Bronchial epithelial cell (primary cell): Measurements from ENCODE around the gene OSBPL1A. TPM values are rescaled to one million over a fixed set of nuclear protein-coding genes. Genes with fewer than 3 reads are reported as not detected.

Source experiments
- DNase-seq: peaks from one replicate; pipeline ENCODE4 v3.0.0-alpha.2; 2010; ENCODE audit warnings: low read depth
- FAIRE-seq: peaks from 2 replicates; lab custom pipeline; 2011; peaks lifted over from hg19 to GRCh38; lab: Jason Lieb, UNC
- H3K27me3 ChIP-seq: 2 replicates; pipeline ENCODE4 v1.5.1; 2011; ENCODE audit warnings: low read length; ENCODE audit not compliant: control insufficient read depth, insufficient read depth
- H3K36me3 ChIP-seq: 2 replicates; pipeline ENCODE4 v1.5.1; 2011; ENCODE audit warnings: low read length; ENCODE audit not compliant: control insufficient read depth, insufficient read depth
- H3K4me3 ChIP-seq: 2 replicates; pipeline ENCODE4 v1.5.1; 2011; ENCODE audit warnings: mild to moderate bottlenecking, low read depth, low read length, control low read depth
- total RNA-seq: library from RNA; depleted of rRNA; stranded (reverse); fragments of >200 nt; gene quantifications from 2 replicates; pipeline ENCODE4 v1.2.1, GENCODE V29; 2014
- TF ChIP-seq, protein P1 (sequence below): IDR thresholded peaks from 2 replicates; pipeline ENCODE4 v1.5.1; 2011; ENCODE audit warnings: mild to moderate bottlenecking, moderate library complexity, low read length, control low read depth, inconsistent platforms; ENCODE audit not compliant: insufficient read depth, severe bottlenecking

OSBPL1A gene
- total RNA-seq, 1 donor from 2014 or later: 22.6 TPM

- TF ChIP-seq, protein P1, sequence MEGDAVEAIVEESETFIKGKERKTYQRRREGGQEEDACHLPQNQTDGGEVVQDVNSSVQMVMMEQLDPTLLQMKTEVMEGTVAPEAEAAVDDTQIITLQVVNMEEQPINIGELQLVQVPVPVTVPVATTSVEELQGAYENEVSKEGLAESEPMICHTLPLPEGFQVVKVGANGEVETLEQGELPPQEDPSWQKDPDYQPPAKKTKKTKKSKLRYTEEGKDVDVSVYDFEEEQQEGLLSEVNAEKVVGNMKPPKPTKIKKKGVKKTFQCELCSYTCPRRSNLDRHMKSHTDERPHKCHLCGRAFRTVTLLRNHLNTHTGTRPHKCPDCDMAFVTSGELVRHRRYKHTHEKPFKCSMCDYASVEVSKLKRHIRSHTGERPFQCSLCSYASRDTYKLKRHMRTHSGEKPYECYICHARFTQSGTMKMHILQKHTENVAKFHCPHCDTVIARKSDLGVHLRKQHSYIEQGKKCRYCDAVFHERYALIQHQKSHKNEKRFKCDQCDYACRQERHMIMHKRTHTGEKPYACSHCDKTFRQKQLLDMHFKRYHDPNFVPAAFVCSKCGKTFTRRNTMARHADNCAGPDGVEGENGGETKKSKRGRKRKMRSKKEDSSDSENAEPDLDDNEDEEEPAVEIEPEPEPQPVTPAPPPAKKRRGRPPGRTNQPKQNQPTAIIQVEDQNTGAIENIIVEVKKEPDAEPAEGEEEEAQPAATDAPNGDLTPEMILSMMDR: no peak
- FAIRE-seq: peak; percentile 83
Observed at GRCh38 chr18:24372279-24372872, 25.2 kb downstream of the OSBPL1A start.

DNA sequence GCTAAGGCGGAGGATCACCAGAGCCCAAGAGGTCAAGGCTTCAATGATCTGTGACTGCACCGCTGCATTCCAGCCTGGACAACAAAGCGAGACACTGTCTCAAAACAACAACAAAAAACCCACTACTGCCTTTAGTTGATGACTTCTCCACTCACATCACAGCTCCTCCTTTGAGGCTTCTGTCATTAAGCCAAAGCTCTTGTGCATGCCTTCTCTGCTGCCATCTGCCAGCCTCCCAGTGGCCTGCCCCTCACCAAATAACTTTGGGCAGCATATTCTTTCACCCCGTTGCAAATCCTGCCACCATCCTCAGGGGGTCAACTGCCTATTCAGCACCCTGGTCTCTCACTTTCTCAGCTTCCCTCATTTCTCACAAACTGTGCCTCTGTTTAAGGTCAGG lies 27.5 kb downstream of the OSBPL1A start:
- Histone ChIP-seq H3K27me3 (no peaks in the 10 kb centered on the region), H3K36me3 (no peaks in the 10 kb centered on the region), H3K4me3 (no peak overlapping the region)
- FAIRE-seq (no peak), DNase-seq (no peak)
- TF ChIP-seq, protein P1: no peak

More at GRCh38 chr18:24372279-24372872, 25.2 kb downstream of the OSBPL1A start:
- no peaks in the 10 kb centered on the region for H3K27me3 ChIP-seq
- H3K36me3 ChIP-seq: no peaks in the 10 kb centered on the region
- DNase-seq: no peak
- H3K4me3 ChIP-seq: no peak overlapping the region

DNA sequence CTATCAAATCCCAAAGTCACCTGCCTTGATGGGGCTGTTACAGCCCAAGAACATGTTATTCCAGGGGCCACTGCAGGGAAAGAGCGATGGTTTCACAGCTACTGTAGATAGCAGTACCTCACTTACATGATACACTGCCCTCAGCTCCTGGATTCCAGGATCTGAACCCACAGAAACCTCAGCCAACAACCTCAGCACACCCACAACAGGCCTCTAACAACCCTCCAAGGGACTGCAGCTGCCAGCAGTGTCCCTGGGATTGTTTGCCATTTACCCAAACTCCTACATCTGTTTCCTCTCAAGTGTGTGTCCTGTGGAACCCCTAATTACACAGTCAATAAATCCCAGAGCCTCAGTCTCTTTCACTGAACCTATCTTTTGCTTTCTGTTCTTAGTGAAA lies 28.2 kb downstream of the OSBPL1A start:
- Histone ChIP-seq H3K36me3 (no peaks in the 10 kb centered on the region), H3K27me3 (no peaks in the 10 kb centered on the region), H3K4me3 (no peak overlapping the region)
- TF ChIP-seq, protein P1: no peak
- DNase-seq: no peak
- no peak for FAIRE-seq

GRCh38 chr18:24368749-24369148 lies 28.9 kb downstream of the OSBPL1A start:
- H3K4me3 ChIP-seq: no peak overlapping the region
- FAIRE-seq: no peak
- DNase-seq: peak; percentile 86

DNA sequence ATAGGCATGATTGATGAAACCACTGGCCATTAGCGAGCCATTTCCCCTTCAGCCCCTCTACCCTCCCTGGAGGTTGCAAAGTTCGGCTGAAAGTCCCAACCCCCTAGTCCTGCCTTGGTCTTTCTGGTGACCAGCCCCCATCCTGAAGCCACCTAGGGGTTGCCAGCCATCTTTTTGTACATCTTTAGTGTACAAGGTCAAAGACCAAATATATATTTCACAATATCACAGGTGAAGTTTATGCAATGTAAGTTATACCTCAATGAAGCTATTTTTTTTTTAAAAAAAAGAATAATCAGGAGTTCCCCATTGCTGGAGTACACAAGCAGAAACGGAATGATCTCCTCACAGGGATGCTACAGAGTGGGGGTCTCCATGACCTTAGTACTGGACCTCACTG lies 31.3 kb downstream of the OSBPL1A start:
- H3K36me3 ChIP-seq: no peaks in the 10 kb centered on the region
- TF ChIP-seq, protein P1: no peak
- DNase-seq (no peak), FAIRE-seq (no peak)
- H3K4me3 ChIP-seq: no peak overlapping the region
- H3K27me3 ChIP-seq: no peaks in the 10 kb centered on the region

More at GRCh38 chr18:24368749-24369148, 28.9 kb downstream of the OSBPL1A start:
- Histone ChIP-seq H3K27me3 (no peaks in the 10 kb centered on the region), H3K36me3 (no peaks in the 10 kb centered on the region)
- TF ChIP-seq, protein P1: no peak

GRCh38 chr18:24364177-24364576 lies 33.4 kb downstream of the OSBPL1A start:
- no peaks in the 10 kb centered on the region for H3K27me3 ChIP-seq
- no peaks in the 10 kb centered on the region for H3K36me3 ChIP-seq
- no peak overlapping the region for H3K4me3 ChIP-seq
- DNase-seq: no peak
- TF ChIP-seq, protein P1: no peak
- no peak for FAIRE-seq
